HEK293T (cell line): ENCODE results near the gene FAM107B.

Experiments used
- ARNT ChIP-seq: fragments of 450-650 bp; IDR thresholded peaks from 2 replicates; pipeline ENCODE4 v1.6.1; 2017; ENCODE audit warnings: mild to moderate bottlenecking
- FOXK2 ChIP-seq: fragments of 450-650 bp; IDR thresholded peaks from 2 replicates; pipeline ENCODE4 v1.6.1; 2016; ENCODE audit warnings: mild to moderate bottlenecking
- NFRKB ChIP-seq: fragments of 450-650 bp; IDR thresholded peaks from 2 replicates; pipeline ENCODE4 v1.6.1; 2016; ENCODE audit warnings: mild to moderate bottlenecking, moderate library complexity
- SP1 ChIP-seq: fragments of 450-650 bp; IDR thresholded peaks from 2 replicates; pipeline ENCODE4 v1.6.1; 2017
- SUZ12 ChIP-seq: fragments of 450-650 bp; IDR thresholded peaks from 2 replicates; pipeline ENCODE4 v1.6.1; 2016; ENCODE audit warnings: mild to moderate bottlenecking

GRCh38 chr10:14723052-14723689 lies 51.5 kb downstream of the FAM107B start:
- TF ChIP-seq FOXK2 = no peak
- no peak for TF ChIP-seq NFRKB
- no peak for TF ChIP-seq ARNT
- no peak for TF ChIP-seq SUZ12
- TF ChIP-seq SP1 = no peak
